RWPE2 (cell line): ENCODE measurements around the gene NKD2.

Source experiments
- ATAC-seq: fragments of 200-7000 bp; cut with Tn5 transposase; 3 replicates; pipeline ENCODE4 v1.9.1; 2021; ENCODE audit warnings: low read depth
- DNase-seq: peaks from one replicate; pipeline ENCODE4 v3.0.0-alpha.2; 2020; ENCODE audit warnings: low spot score
- H3K27ac ChIP-seq: fragments of 450-650 bp; 2 replicates; pipeline ENCODE4 v1.5.1; 2017; ENCODE audit warnings: mild to moderate bottlenecking; ENCODE audit not compliant: poor library complexity, severe bottlenecking
- H3K27me3 ChIP-seq: fragments of 250-450 bp; sonication (Bioruptor Pico); 2 replicates; pipeline ENCODE4 v1.5.1; 2021; ENCODE audit warnings: mild to moderate bottlenecking, moderate library complexity; ENCODE audit not compliant: insufficient read depth, poor library complexity, severe bottlenecking
- H3K36me3 ChIP-seq: fragments of 250-450 bp; sonication (Bioruptor Pico); 2 replicates; pipeline ENCODE4 v1.5.1; 2020; ENCODE audit warnings: low read depth, mild to moderate bottlenecking, moderate library complexity
- H3K4me1 ChIP-seq: fragments of 250-450 bp; sonication (Bioruptor Pico); 2 replicates; pipeline ENCODE4 v1.5.1; 2021; ENCODE audit warnings: mild to moderate bottlenecking, moderate library complexity; ENCODE audit not compliant: insufficient read depth, poor library complexity, severe bottlenecking
- H3K4me3 ChIP-seq: fragments of 250-450 bp; sonication (Bioruptor Pico); 2 replicates; pipeline ENCODE4 v1.5.1; 2021; ENCODE audit warnings: mild to moderate bottlenecking, moderate library complexity; ENCODE audit not compliant: severe bottlenecking
- H3K9me3 ChIP-seq: fragments of 250-450 bp; sonication (Bioruptor Pico); 2 replicates; pipeline ENCODE4 v1.5.1; 2021; ENCODE audit warnings: mild to moderate bottlenecking, moderate library complexity; ENCODE audit not compliant: severe bottlenecking
- TF ChIP-seq, protein P1 (sequence below): fragments of 450-650 bp; IDR thresholded peaks from one replicate; pipeline ENCODE4 v1.5.1; 2017; ENCODE audit warnings: mild to moderate bottlenecking, moderate library complexity; ENCODE audit not compliant: poor library complexity, severe bottlenecking

Gene NKD2

DNA sequence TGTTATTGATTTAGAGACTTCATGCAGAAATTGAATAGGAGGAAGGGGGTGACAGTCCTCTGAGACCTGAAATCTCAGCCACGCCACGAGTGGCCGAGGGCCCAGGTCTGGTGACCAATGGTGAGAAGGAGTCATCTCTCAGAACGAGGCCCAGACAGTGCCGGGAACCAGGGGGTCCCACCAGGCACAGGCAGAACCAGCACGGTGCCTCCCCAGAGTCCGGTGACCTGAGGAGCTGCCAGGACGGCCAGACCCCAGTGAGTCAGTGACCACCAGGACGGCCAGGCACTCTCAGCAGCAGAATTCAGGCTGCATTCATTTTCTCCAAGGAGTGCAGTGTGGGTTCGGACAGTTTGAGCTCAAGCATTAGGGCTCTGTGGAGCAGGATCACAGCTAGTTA is 43.8 kb upstream of the NKD2 start:
- no peak overlapping the region for H3K27ac ChIP-seq
- no peak overlapping the region for H3K4me3 ChIP-seq
- no peaks in the 10 kb centered on the region for H3K4me1 ChIP-seq
- no peaks in the 10 kb centered on the region for H3K9me3 ChIP-seq
- H3K27me3 ChIP-seq: peaks cover 43% of the 10 kb centered on the region
- TF ChIP-seq, protein P1, sequence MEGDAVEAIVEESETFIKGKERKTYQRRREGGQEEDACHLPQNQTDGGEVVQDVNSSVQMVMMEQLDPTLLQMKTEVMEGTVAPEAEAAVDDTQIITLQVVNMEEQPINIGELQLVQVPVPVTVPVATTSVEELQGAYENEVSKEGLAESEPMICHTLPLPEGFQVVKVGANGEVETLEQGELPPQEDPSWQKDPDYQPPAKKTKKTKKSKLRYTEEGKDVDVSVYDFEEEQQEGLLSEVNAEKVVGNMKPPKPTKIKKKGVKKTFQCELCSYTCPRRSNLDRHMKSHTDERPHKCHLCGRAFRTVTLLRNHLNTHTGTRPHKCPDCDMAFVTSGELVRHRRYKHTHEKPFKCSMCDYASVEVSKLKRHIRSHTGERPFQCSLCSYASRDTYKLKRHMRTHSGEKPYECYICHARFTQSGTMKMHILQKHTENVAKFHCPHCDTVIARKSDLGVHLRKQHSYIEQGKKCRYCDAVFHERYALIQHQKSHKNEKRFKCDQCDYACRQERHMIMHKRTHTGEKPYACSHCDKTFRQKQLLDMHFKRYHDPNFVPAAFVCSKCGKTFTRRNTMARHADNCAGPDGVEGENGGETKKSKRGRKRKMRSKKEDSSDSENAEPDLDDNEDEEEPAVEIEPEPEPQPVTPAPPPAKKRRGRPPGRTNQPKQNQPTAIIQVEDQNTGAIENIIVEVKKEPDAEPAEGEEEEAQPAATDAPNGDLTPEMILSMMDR: no peak
- H3K36me3 ChIP-seq: no peaks in the 10 kb centered on the region
- DNase-seq: no peak
- no peak for ATAC-seq

DNA sequence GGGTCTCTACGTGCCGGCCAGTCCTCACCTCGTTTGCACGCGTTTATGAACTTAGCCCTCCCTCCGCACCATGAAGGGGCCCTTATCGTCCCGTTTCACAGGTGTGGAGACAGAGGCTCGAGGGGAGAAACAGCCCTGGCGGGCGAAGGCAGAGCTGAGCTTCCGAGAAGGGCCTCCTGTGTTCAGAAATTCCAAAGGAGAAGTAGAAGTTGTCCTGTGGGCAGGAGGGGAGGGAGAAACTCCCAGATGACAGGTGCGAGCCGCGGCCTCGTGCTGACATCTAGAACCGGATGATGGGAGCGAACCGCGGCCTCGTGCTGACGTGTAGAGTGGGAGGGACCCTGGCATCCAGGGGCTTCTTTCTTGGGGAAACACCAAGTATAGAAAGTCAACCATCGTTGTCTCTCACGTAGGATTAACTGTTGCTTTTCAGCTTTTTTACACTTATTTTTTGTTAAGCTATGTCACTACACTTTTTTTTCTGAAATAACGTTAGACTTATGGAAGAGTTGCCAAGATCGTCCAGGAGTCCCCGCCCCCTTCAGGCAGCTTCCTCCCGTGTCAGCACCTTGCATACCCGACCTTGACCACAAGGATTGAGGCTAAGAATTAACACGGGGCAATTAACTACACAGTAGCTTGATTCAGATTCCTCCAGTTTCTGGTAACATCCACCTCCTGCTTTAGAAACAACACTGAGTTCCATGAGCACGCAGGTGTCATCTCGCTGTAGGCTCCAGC is 42.8 kb upstream of the NKD2 start:
- H3K27me3 ChIP-seq: peaks cover 51% of the 10 kb centered on the region

DNA sequence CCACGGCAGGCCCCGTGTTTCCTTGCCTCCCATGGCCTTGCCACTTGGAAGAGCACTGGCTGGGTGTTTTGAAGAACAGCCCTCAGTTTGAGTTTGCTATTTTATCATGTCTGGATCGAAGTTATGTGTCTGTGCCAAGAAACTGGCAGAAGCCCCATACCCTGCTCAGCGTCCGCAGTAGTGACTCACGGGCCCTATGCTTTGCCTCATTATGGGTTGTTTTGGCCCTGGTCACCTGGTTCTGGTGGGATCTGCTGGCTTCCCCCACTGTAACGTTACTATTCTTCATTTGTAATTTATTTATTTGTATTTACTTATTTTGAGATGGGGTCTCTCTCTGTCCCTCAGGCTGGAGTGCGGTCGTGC is 42.3 kb upstream of the NKD2 start:
- H3K4me1 ChIP-seq: no peaks in the 10 kb centered on the region
- H3K9me3 ChIP-seq: no peaks in the 10 kb centered on the region
- H3K4me3 ChIP-seq: no peak overlapping the region
- ATAC-seq (no peak), DNase-seq (no peak)
- TF ChIP-seq, protein P1: no peak
- H3K27ac ChIP-seq: no peak overlapping the region
- peaks cover 55% of the 10 kb centered on the region for H3K27me3 ChIP-seq
- no peaks in the 10 kb centered on the region for H3K36me3 ChIP-seq

More for the DNA sequence above, 42.8 kb upstream of the NKD2 start:
- ATAC-seq (no peak), DNase-seq (peak; percentile 64)
- H3K36me3 ChIP-seq: no peaks in the 10 kb centered on the region
- no peaks in the 10 kb centered on the region for H3K9me3 ChIP-seq
- no peak overlapping the region for H3K4me3 ChIP-seq
- H3K4me1 ChIP-seq: no peaks in the 10 kb centered on the region
- H3K27ac ChIP-seq: no peak overlapping the region
- TF ChIP-seq, protein P1: no peak

DNA sequence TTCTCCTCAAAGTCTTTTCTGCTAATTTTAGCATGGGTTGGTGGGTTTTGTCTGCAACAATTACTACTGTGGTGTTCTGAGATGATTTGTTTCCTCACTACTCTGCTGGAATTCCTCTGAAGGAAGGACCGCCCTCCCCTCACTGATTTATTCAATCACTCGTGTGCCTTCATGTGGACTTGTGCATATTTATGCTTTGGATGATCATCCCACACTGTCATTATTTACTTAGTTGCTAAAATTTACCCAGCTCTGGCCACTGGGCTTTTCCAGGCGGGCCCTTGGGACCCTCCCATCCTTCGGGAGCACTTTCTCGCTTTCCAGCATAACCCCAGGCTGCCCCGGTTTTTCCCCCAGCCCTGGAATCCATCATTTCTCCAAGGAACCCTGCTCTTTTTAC is 41.7 kb upstream of the NKD2 start:
- Histone ChIP-seq H3K4me1 (no peaks in the 10 kb centered on the region), H3K9me3 (no peaks in the 10 kb centered on the region), H3K27ac (no peak overlapping the region), H3K36me3 (no peaks in the 10 kb centered on the region), H3K27me3 (peaks cover 61% of the 10 kb centered on the region), H3K4me3 (no peak overlapping the region)
- ATAC-seq (no peak), DNase-seq (no peak)
- TF ChIP-seq, protein P1: no peak

DNA sequence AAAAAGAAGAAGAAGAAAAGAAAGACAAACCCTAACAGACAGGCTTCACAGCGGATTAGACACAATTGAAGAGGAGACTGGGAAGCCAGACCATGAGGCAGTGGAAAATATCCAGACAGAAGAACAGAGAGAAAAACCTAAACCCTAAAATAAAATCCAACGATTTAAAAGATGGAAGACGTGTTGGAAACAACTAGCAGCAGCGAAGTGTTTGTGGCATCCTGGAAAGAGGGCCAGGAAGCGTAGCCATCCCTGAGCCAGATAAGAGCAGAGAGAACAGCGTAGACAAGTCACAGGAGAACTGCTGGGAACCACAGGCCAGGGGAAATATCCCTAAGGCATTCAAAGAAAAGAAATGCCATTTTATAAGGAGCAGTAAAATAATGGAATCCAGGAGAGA is 39.7 kb upstream of the NKD2 start:
- DNase-seq (no peak), ATAC-seq (no peak)
- Histone ChIP-seq H3K9me3 (no peaks in the 10 kb centered on the region), H3K27me3 (peaks cover 66% of the 10 kb centered on the region), H3K27ac (no peak overlapping the region), H3K4me1 (no peaks in the 10 kb centered on the region), H3K4me3 (no peak overlapping the region), H3K36me3 (no peaks in the 10 kb centered on the region)
- TF ChIP-seq, protein P1: no peak
